ENCODE data around the gene SEC11A. TPM values are rescaled to one million over a fixed set of nuclear protein-coding genes. Genes with fewer than 3 reads are reported as not detected.

Gene SEC11A
- total RNA-seq, 4 donors from 2014 or later: 19.9 to 124 (median 83.0) TPM

GRCh38 chr15:84658080-84658787 lies 57.7 kb downstream of the SEC11A start, which contains the start of gene NMB:
TSS of gene NMB (minus strand) at chr15:84658199. CDS start at chr15:84658152, 47 bp downstream.
- intact Hi-C loops (cut with DNase I; ENCODE audit: low total_unique reads): no loop called here
- TF ChIP-seq POLR2AphosphoS5 (IDR thresholded peaks at IDR 0.05) (peak in 1 of 3 donors; percentile 9), POLR2A (IDR thresholded peaks at IDR 0.05) (peak; percentile 9), EP300 (IDR thresholded peaks at IDR 0.05; ENCODE audit: low read depth) (no peak), CTCF (IDR thresholded peaks at IDR 0.05) (peak; percentile 61 to 76 (median 72))
- Histone ChIP-seq H3K4me3 (peak within 1 kb of the TSS; percentile 39 to 72 (median 58)), H3K27me3 (no peaks in the 10 kb centered on the region), H3K9me3 (no peaks in the 10 kb centered on the region), H3K4me1 (peaks cover 9 to 25% (median 17%) of the 10 kb centered on the region in 4 donors), H3K36me3 (no peaks in the 10 kb centered on the region), H3K27ac (peak within 1 kb of the TSS; percentile 83 to 91 (median 86))
- 0% methylated on average over 30 of the region's 61 CpGs; no CpG with 5 or more reads in 1 of the 2 donors for WGBS, 2 donors (ENCODE audit: low coverage in 1 of 2)
- in situ Hi-C loops (cut with MboI; ENCODE audit: low pct_ligation_motif_present in 1 of 4, low pct_unique_long_range_greater_than_20kb in 1 of 4, low sequenced_read_pairs in 3 of 4): loop anchor here in 1 of 4 donors (25.0 kb wide), 1 partner anchor 104 kb away; no protein-coding TSS in a partner anchor
- DNase-seq: peak; percentile 89

- in situ Hi-C loops (cut with MboI; ENCODE audit: low pct_ligation_motif_present in 1 of 4, low pct_unique_long_range_greater_than_20kb in 1 of 4, low sequenced_read_pairs in 3 of 4): loop anchor here in 1 of 4 donors (25.0 kb wide), 1 partner anchor 105 kb away; no protein-coding TSS in a partner anchor
- Histone ChIP-seq H3K27me3 (no peaks in the 10 kb centered on the region), H3K27ac (peak overlapping the region; percentile 83 to 91 (median 86)), H3K36me3 (no peaks in the 10 kb centered on the region), H3K4me3 (peak overlapping the region; percentile 39 to 72 (median 58)), H3K9me3 (no peaks in the 10 kb centered on the region), H3K4me1 (peaks cover 11 to 30% (median 22%) of the 10 kb centered on the region in 4 donors)
- DNase-seq: peak; percentile 20
- 21% methylated on average over 17 of the region's 17 CpGs; no CpG with 5 or more reads in 1 of the 2 donors for WGBS, 2 donors (ENCODE audit: low coverage in 1 of 2)
- no peak for TF ChIP-seq POLR2AphosphoS5 (IDR thresholded peaks at IDR 0.05)
- TF ChIP-seq POLR2A (IDR thresholded peaks at IDR 0.05): no peak
- TF ChIP-seq EP300 (IDR thresholded peaks at IDR 0.05; ENCODE audit: low read depth): no peak
- no peak for TF ChIP-seq CTCF (IDR thresholded peaks at IDR 0.05)
- intact Hi-C loops (cut with DNase I; ENCODE audit: low total_unique reads): no loop called here
Measured at GRCh38 chr15:84657748-84658079, 58.2 kb downstream of the SEC11A start.

- intact Hi-C loops (cut with DNase I; ENCODE audit: low total_unique reads) (no loop called here), in situ Hi-C loops (cut with MboI; ENCODE audit: low pct_ligation_motif_present in 1 of 4, low pct_unique_long_range_greater_than_20kb in 1 of 4, low sequenced_read_pairs in 3 of 4) (loop anchor here in 1 of 4 donors (25.0 kb wide), 1 partner anchor 105 kb away; no protein-coding TSS in a partner anchor)
- DNase-seq: no peak
- Histone ChIP-seq H3K9me3 (no peaks in the 10 kb centered on the region), H3K4me1 (peaks cover 11 to 31% (median 26%) of the 10 kb centered on the region in 4 donors), H3K27ac (no peak overlapping the region), H3K27me3 (no peaks in the 10 kb centered on the region), H3K36me3 (no peaks in the 10 kb centered on the region), H3K4me3 (no peak overlapping the region)
- TF ChIP-seq EP300 (IDR thresholded peaks at IDR 0.05; ENCODE audit: low read depth) (no peak), CTCF (IDR thresholded peaks at IDR 0.05) (no peak), POLR2AphosphoS5 (IDR thresholded peaks at IDR 0.05) (no peak), POLR2A (IDR thresholded peaks at IDR 0.05) (no peak)
- 88% methylated on average over 7 of the region's 7 CpGs; no CpG with 5 or more reads in 1 of the 2 donors for WGBS, 2 donors (ENCODE audit: low coverage in 1 of 2)
Measured at GRCh38 chr15:84656972-84657371, 59.0 kb downstream of the SEC11A start.

GRCh38 chr15:84654689-84655453 lies 61.1 kb downstream of the SEC11A start:
- intact Hi-C loops (cut with DNase I; ENCODE audit: low total_unique reads): no loop called here
- no peaks in the 10 kb centered on the region for H3K9me3 ChIP-seq
- peak overlapping the region; percentile 87 to 97 (median 94) for H3K27ac ChIP-seq
- in situ Hi-C loops (cut with MboI; ENCODE audit: low pct_ligation_motif_present in 1 of 4, low pct_unique_long_range_greater_than_20kb in 1 of 4, low sequenced_read_pairs in 3 of 4): loop anchor here in 1 of 4 donors (25.0 kb wide), 1 partner anchor 107 kb away; no protein-coding TSS in a partner anchor
- DNase-seq: peak; percentile 86
- peaks cover 11 to 31% (median 27%) of the 10 kb centered on the region in 4 donors for H3K4me1 ChIP-seq
- H3K36me3 ChIP-seq: peaks cover 0 to 10% (median under 1%) of the 10 kb centered on the region in 4 donors
- H3K4me3 ChIP-seq: peak overlapping the region; percentile 72 to 88 (median 82)
- peak; percentile 59 to 86 (median 62) for TF ChIP-seq CTCF (IDR thresholded peaks at IDR 0.05)
- no peak for TF ChIP-seq EP300 (IDR thresholded peaks at IDR 0.05; ENCODE audit: low read depth)
- TF ChIP-seq POLR2AphosphoS5 (IDR thresholded peaks at IDR 0.05): peak in 2 of 3 donors; percentile 29 to 30
- WGBS, 2 donors (ENCODE audit: low coverage in 1 of 2): 1 to 6% methylated on average over 11 to 19 of the region's 19 CpGs
- no peaks in the 10 kb centered on the region for H3K27me3 ChIP-seq
